BJ (cell line): ENCODE data around the gene MNAT1. TPM values are rescaled to one million over a fixed set of nuclear protein-coding genes. Genes with fewer than 3 reads are reported as not detected.

Experiments used
- CTCF ChIA-PET: fragments of 350-600 bp; formaldehyde crosslinking; extraction: SDS; loops from one replicate; lab custom pipeline; 2021; ENCODE audit warnings: antibody characterized with exemption, inconsistent platforms; lab: Yijun Ruan, JAX
- POLR2A ChIA-PET: fragments of 300-600 bp; sonication (Branson Sonifier 250); formaldehyde crosslinking; extraction: SDS; loops from one replicate; lab custom pipeline; 2021; ENCODE audit warnings: antibody characterized with exemption; lab: Charles Lee
- DNase-seq: peaks from one replicate; pipeline ENCODE4 v3.0.0-alpha.2; 2011; ENCODE audit warnings: low read depth
- H3K27me3 ChIP-seq: 2 replicates; pipeline ENCODE4 v1.6.0; 2011; ENCODE audit warnings: low read length; ENCODE audit not compliant: control insufficient read depth, insufficient read depth
- H3K36me3 ChIP-seq: 2 replicates; pipeline ENCODE4 v1.5.1; 2011; ENCODE audit warnings: low read length; ENCODE audit not compliant: control insufficient read depth, insufficient read depth
- H3K4me3 ChIP-seq: 2 replicates; pipeline ENCODE4 v1.5.1; 2011; ENCODE audit warnings: low read depth, mild to moderate bottlenecking, control low read depth, low read length
- CTCF ChIP-seq: IDR thresholded peaks from 2 replicates; pipeline ENCODE4 v1.5.1; 2011; ENCODE audit warnings: low read depth, mild to moderate bottlenecking, control low read depth, inconsistent platforms, low read length, moderate library complexity; ENCODE audit not compliant: insufficient read depth
- polyA plus RNA-seq: library from polyadenylated mRNA; depleted of rRNA; stranded (reverse); fragments of >200 nt; gene quantifications from 2 replicates; pipeline ENCODE4 v1.2.3, GENCODE V29; 2011

The MNAT1 gene
- polyA plus RNA-seq, 1 experiment = 30.8 TPM

- DNase-seq = no peak
- H3K36me3 ChIP-seq = peaks cover 5% of the 10 kb centered on the region; the same call in 1 of the 2 replicates
- CTCF ChIA-PET = no interaction called here
Observed at GRCh38 chr14:60859525-60859924, 125.0 kb downstream of the MNAT1 start.

GRCh38 chr14:60861545-60862140 lies 127.1 kb downstream of the MNAT1 start:
- ChIA-PET POLR2A (no interaction called here), CTCF (no interaction called here)
- Histone ChIP-seq H3K27me3 (no peaks in the 10 kb centered on the region), H3K36me3 (no peaks in the 10 kb centered on the region), H3K4me3 (no peak overlapping the region)
- DNase-seq = no peak
- no peak for TF ChIP-seq CTCF

More at GRCh38 chr14:60859525-60859924, 125.0 kb downstream of the MNAT1 start:
- H3K27me3 ChIP-seq = no peaks in the 10 kb centered on the region
- TF ChIP-seq CTCF = no peak
- POLR2A ChIA-PET = no interaction called here
- H3K4me3 ChIP-seq = no peak overlapping the region

- peak; percentile 12 for DNase-seq
- ChIA-PET POLR2A (no interaction called here), CTCF (no interaction called here)
- no peaks in the 10 kb centered on the region for H3K27me3 ChIP-seq
- TF ChIP-seq CTCF = no peak
- H3K36me3 ChIP-seq = no peaks in the 10 kb centered on the region
- H3K4me3 ChIP-seq = no peak overlapping the region
Observed at GRCh38 chr14:60862283-60862682, 127.7 kb downstream of the MNAT1 start.

- DNase-seq = no peak
- H3K27me3 ChIP-seq = no peaks in the 10 kb centered on the region
- POLR2A ChIA-PET = no interaction called here
- H3K4me3 ChIP-seq = no peak overlapping the region
- no peaks in the 10 kb centered on the region for H3K36me3 ChIP-seq
- CTCF ChIA-PET = no interaction called here
- TF ChIP-seq CTCF = no peak
Observed at GRCh38 chr14:60863249-60863648, 128.7 kb downstream of the MNAT1 start.

- no peak for TF ChIP-seq CTCF
- Histone ChIP-seq H3K27me3 (no peaks in the 10 kb centered on the region), H3K4me3 (no peak overlapping the region), H3K36me3 (no peaks in the 10 kb centered on the region)
- POLR2A ChIA-PET = no interaction called here
- CTCF ChIA-PET = no interaction called here
- no peak for DNase-seq
Observed at GRCh38 chr14:60865378-60866127, 131.0 kb downstream of the MNAT1 start.
